PFSK-1 (cell line): ENCODE results near the gene NSUN2.

ENCODE experiments used
- FOXP2 ChIP-seq: optimal IDR thresholded peaks from 2 replicates; pipeline ENCODE3; 2011; ENCODE audit warnings: borderline replicate concordance, control low read depth, inconsistent platforms; ENCODE audit not compliant: insufficient read depth; ENCODE audit errors: extremely low read length, extremely low read depth
- POLR2AphosphoS5 ChIP-seq: IDR thresholded peaks from 2 replicates; pipeline ENCODE4 v1.6.1; 2012; ENCODE audit warnings: low read depth, mild to moderate bottlenecking, control low read depth, low read length, moderate library complexity
- REST ChIP-seq, 2 experiments: IDR thresholded peaks; 2 replicates each; pipeline versions ENCODE4 v1.6.1 to v1.8.0; 2011 to 2012; ENCODE audit warnings: low read depth in 2 of 2, low read length in 2 of 2, control low read depth in 1 of 2, inconsistent platforms in 1 of 2, mild to moderate bottlenecking in 1 of 2, moderate library complexity in 1 of 2; ENCODE audit not compliant: insufficient read depth in 1 of 2
- SIN3A ChIP-seq: IDR thresholded peaks from 2 replicates; pipeline ENCODE4 v1.6.1; 2012; ENCODE audit warnings: mild to moderate bottlenecking, low read length, moderate library complexity, borderline replicate concordance; ENCODE audit not compliant: insufficient read depth
- TAF1 ChIP-seq: IDR thresholded peaks from 2 replicates; pipeline ENCODE4 v1.6.1; 2012; ENCODE audit warnings: low read length, control low read depth, borderline replicate concordance; ENCODE audit not compliant: insufficient read depth

NSUN2 gene

GRCh38 chr5:6649186-6649585, 16.3 kb upstream of the NSUN2 start:
- no peak for TF ChIP-seq SIN3A
- TF ChIP-seq TAF1, result no peak
- no peak for TF ChIP-seq REST (IDR thresholded peaks at IDR 0.05; ENCODE audit: insufficient read depth in 1 of 2, low read depth in 2 of 2, low read length in 2 of 2)
- TF ChIP-seq FOXP2, result no peak
- TF ChIP-seq POLR2AphosphoS5, result no peak

GRCh38 chr5:6644794-6645241, 12.0 kb upstream of the NSUN2 start:
- TF ChIP-seq REST (IDR thresholded peaks at IDR 0.05; ENCODE audit: insufficient read depth in 1 of 2, low read depth in 2 of 2, low read length in 2 of 2), result no peak
- TF ChIP-seq FOXP2, result no peak
- no peak for TF ChIP-seq TAF1

- no peak for TF ChIP-seq FOXP2
- TF ChIP-seq REST (IDR thresholded peaks at IDR 0.05; ENCODE audit: insufficient read depth in 1 of 2, low read depth in 2 of 2, low read length in 2 of 2), result no peak
- no peak for TF ChIP-seq SIN3A
- TF ChIP-seq TAF1, result no peak
- no peak for TF ChIP-seq POLR2AphosphoS5
These were observed 9.8 kb upstream of the NSUN2 start for GRCh38 chr5:6642655-6643054.

- no peak for TF ChIP-seq FOXP2
These were observed 5.4 kb upstream of the NSUN2 start for GRCh38 chr5:6638236-6638635.

GRCh38 chr5:6637590-6637989, 4.7 kb upstream of the NSUN2 start:
- TF ChIP-seq SIN3A, result no peak
- TF ChIP-seq TAF1, result no peak
- no peak for TF ChIP-seq REST (IDR thresholded peaks at IDR 0.05; ENCODE audit: insufficient read depth in 1 of 2, low read depth in 2 of 2, low read length in 2 of 2)
- no peak for TF ChIP-seq FOXP2
- no peak for TF ChIP-seq POLR2AphosphoS5
